ENCODE measurements around the gene EGF. TPM values are rescaled to one million over a fixed set of nuclear protein-coding genes. Genes with fewer than 3 reads are reported as not detected.

Gene EGF
- total RNA-seq, 2 experiments from 2014 or later = not detected

DNA sequence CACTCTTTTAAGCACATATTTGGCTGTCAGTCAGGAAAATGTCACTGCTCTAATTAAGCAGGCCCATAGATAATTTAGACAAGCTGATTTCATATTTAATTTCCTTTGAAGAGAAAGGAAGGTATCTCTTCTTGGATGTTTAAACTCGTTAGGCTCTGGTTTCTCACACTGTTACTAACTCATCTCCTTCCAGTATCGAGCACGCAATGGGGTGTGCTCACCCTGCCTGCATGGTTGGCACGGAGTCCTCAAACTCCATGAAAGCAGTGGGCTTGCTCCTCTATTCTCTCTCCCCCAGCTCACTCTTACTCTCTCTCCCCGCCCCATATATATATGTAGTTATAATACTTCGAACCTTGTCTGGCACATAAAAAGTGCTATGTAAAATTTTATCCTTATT, 76.9 kb downstream of the EGF start:
- no peaks in the 10 kb centered on the region for H3K79me2 ChIP-seq (ENCODE audit: insufficient read depth, low read depth, low read length)
- TF ChIP-seq EZH2phosphoT487 (IDR thresholded peaks at IDR 0.05; ENCODE audit: borderline replicate concordance, low read depth, low read length) = no peak
- TF ChIP-seq, protein P1, sequence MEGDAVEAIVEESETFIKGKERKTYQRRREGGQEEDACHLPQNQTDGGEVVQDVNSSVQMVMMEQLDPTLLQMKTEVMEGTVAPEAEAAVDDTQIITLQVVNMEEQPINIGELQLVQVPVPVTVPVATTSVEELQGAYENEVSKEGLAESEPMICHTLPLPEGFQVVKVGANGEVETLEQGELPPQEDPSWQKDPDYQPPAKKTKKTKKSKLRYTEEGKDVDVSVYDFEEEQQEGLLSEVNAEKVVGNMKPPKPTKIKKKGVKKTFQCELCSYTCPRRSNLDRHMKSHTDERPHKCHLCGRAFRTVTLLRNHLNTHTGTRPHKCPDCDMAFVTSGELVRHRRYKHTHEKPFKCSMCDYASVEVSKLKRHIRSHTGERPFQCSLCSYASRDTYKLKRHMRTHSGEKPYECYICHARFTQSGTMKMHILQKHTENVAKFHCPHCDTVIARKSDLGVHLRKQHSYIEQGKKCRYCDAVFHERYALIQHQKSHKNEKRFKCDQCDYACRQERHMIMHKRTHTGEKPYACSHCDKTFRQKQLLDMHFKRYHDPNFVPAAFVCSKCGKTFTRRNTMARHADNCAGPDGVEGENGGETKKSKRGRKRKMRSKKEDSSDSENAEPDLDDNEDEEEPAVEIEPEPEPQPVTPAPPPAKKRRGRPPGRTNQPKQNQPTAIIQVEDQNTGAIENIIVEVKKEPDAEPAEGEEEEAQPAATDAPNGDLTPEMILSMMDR (conservative IDR thresholded peaks at IDR 0.05; ENCODE audit: low read length) = no peak
- ChIA-PET CTCF (ENCODE audit: unreplicated experiment) (interaction anchor here (0.8 kb wide), 1 partner anchor 9 kb away, joined by 4 read pairs; no protein-coding TSS in a partner anchor), POLR2A (interaction anchor here (0.7 to 1.0 kb wide), 2 partner anchors 31 to 537 kb away, joined by 3 read pairs; no protein-coding TSS in a partner anchor)
- H3K4me3 ChIP-seq (ENCODE audit: low read depth, low read length, poor library complexity, severe bottlenecking) = no peak overlapping the region
- intact Hi-C loops (cut with micrococcal nuclease; ENCODE audit: unreplicated experiment) = loop anchor here (2.0 to 10.0 kb wide), 4 partner anchors 209 to 715 kb away; partner anchors contain the start of genes ELOVL6 and SEC24B
- H3K9me3 ChIP-seq (ENCODE audit: low read length) = no peaks in the 10 kb centered on the region
- peaks cover 85% of the 10 kb centered on the region for H3K4me1 ChIP-seq (ENCODE audit: insufficient read depth, low read length, poor library complexity, severe bottlenecking)
- H3K9me2 ChIP-seq (ENCODE audit: insufficient read depth, low read length) = no peaks in the 10 kb centered on the region
- peak overlapping the region; percentile 63 for H3K4me2 ChIP-seq (ENCODE audit: low read length)
- no peaks in the 10 kb centered on the region for H3K36me3 ChIP-seq (ENCODE audit: insufficient read depth, low read length)
- no peak for DNase-seq (ENCODE audit: low spot score)
- no peaks in the 10 kb centered on the region for H4K20me1 ChIP-seq (ENCODE audit: insufficient read depth, low read length)
- BruUV-seq (replicated peaks) = no TSS peak
- peak overlapping the region; percentile 71; the same call in 1 of the 2 replicates for H2AFZ ChIP-seq (ENCODE audit: low read length)
- H3K27ac ChIP-seq (ENCODE audit: low read depth, low read length, poor library complexity, severe bottlenecking) = peak overlapping the region; percentile 97

DNA sequence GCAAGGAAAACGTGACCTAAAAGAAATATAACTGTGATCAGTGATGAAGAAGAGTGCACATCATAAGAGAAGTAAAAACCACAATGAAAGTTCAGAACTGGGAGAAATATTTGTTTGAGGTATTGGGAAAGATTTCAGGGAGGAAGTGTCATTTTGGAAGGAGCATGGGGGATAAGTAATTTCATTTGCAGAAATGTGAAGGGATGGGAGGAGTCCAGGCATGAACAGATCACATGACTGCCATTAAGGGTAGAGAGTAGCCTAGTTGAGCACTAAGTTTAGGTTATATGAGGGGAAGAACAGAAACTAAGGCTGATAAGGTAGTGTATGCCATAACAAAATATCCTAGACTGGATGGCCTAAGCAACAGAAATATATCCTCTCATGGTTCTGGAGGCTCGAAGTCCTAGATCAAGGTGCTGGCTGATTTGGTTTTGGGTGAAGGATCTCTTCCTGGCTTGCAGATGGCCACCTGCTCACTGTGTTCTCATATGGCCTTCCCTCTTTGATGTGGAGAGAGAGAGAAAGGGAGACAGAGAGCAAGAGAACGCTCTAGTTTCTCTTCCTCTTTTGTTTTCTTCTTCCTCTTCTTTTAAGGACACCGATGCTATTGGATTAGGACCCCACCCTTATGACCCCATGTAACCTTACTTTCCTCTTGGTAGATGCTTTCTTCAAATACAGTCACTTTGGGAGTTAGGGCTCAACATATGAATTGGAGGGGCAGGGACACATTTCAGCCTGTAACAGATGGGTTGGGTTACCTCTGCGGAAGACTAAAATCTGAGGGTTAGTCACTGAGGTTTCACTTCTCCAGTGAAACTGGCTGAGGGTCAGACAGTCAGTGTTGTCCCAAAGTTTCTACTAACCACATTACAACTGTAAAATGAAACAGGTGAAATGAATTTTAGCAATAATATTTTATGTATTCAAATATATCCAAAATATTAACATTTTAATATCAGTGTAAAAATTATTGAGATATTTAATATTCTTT, 77.9 kb downstream of the EGF start:
- Histone ChIP-seq H3K4me3 (ENCODE audit: low read depth, low read length, poor library complexity, severe bottlenecking) (peak overlapping the region; percentile 17), H3K9me3 (ENCODE audit: low read length) (no peaks in the 10 kb centered on the region), H3K36me3 (ENCODE audit: insufficient read depth, low read length) (no peaks in the 10 kb centered on the region), H3K9me2 (ENCODE audit: insufficient read depth, low read length) (no peaks in the 10 kb centered on the region), H3K27ac (ENCODE audit: low read depth, low read length, poor library complexity, severe bottlenecking) (peak overlapping the region; percentile 97), H3K4me1 (ENCODE audit: insufficient read depth, low read length, poor library complexity, severe bottlenecking) (peaks cover 88% of the 10 kb centered on the region), H3K4me2 (ENCODE audit: low read length) (peak overlapping the region; percentile 84), H2AFZ (ENCODE audit: low read length) (peak overlapping the region; percentile 71; the same call in 1 of the 2 replicates), H4K20me1 (ENCODE audit: insufficient read depth, low read length) (no peaks in the 10 kb centered on the region), H3K79me2 (ENCODE audit: insufficient read depth, low read depth, low read length) (no peaks in the 10 kb centered on the region)
- ChIA-PET POLR2A (interaction anchor here (0.7 kb wide), 1 partner anchor 32 kb away, joined by 3 read pairs; no protein-coding TSS in a partner anchor), CTCF (ENCODE audit: unreplicated experiment) (no interaction called here)
- TF ChIP-seq, protein P1 (conservative IDR thresholded peaks at IDR 0.05; ENCODE audit: low read length) = no peak
- TF ChIP-seq EZH2phosphoT487 (IDR thresholded peaks at IDR 0.05; ENCODE audit: borderline replicate concordance, low read depth, low read length) = no peak
- intact Hi-C loops (cut with micrococcal nuclease; ENCODE audit: unreplicated experiment) = loop anchor here (2.0 to 10.0 kb wide), 4 partner anchors 208 to 714 kb away; partner anchors contain the start of genes ELOVL6 and SEC24B
- BruUV-seq (replicated peaks) = no TSS peak
- DNase-seq (ENCODE audit: low spot score) = peak; percentile 95

Measured in OCI-LY7 (cell line).